Cardiac muscle cell (in vitro differentiated cells and primary cell): ENCODE results near the gene CD226. TPM values are rescaled to one million over a fixed set of nuclear protein-coding genes. Genes with fewer than 3 reads are reported as not detected.
"Not testable (repeated sequence)": the region's sequence is repeated elsewhere in the genome, so short reads cannot be mapped to it uniquely, and the experiment has no call there.

Source experiments
- DNase-seq, 2 donors: peaks; one replicate each; pipeline versions ENCODE4 v3.0.0 to v3.0.0-alpha.2; 2010 to 2017; ENCODE audit warnings: low read depth in 1 of 2, low spot score in 1 of 2
- H3K27ac ChIP-seq: fragments of 200-600 bp; sonication (generic); 2 replicates; pipeline ENCODE4 v1.5.1; 2016
- H3K27me3 ChIP-seq: fragments of 200-600 bp; sonication (generic); 2 replicates; pipeline ENCODE4 v1.6.0; 2016; ENCODE audit warnings: control low read depth
- H3K36me3 ChIP-seq: fragments of 200-600 bp; sonication (generic); 2 replicates; pipeline ENCODE4 v1.5.1; 2016; ENCODE audit warnings: control low read depth
- H3K4me1 ChIP-seq: fragments of 200-600 bp; sonication (generic); 2 replicates; pipeline ENCODE4 v1.8.1; 2017; ENCODE audit warnings: low read depth, mild to moderate bottlenecking, mixed run types
- H3K4me3 ChIP-seq: fragments of 200-600 bp; sonication (generic); 2 replicates; pipeline ENCODE4 v1.5.1; 2016; ENCODE audit warnings: mild to moderate bottlenecking
- H3K9me3 ChIP-seq: fragments of 200-600 bp; sonication (generic); 2 replicates; pipeline ENCODE4 v1.5.1; 2017; ENCODE audit warnings: low read depth, mild to moderate bottlenecking, control low read depth
- polyA plus RNA-seq: library from polyadenylated mRNA; unstranded; fragments of >200 nt; fragmentation: Nextera tagmentation; extraction: Ambion mirVana; gene quantifications from 2 replicates; pipeline ENCODE4 v1.2.1, GENCODE V29; 2016
- total RNA-seq: library from RNA; depleted of rRNA; stranded (reverse); fragments of >200 nt; gene quantifications from 2 replicates; pipeline ENCODE4 v1.2.3, GENCODE V29; 2016
- TF ChIP-seq, protein P1 (sequence below): IDR thresholded peaks from 2 replicates; pipeline ENCODE4 v1.5.1; 2012; ENCODE audit warnings: low read depth, mild to moderate bottlenecking, low read length

Gene CD226
- total and polyA plus RNA-seq, 2 experiments from 2014 or later: 0.71 TPM; not detected in 1

- Histone ChIP-seq H3K9me3 (no peaks in the 10 kb centered on the region), H3K27me3 (no peaks in the 10 kb centered on the region), H3K27ac (no peak overlapping the region), H3K4me3 (no peak overlapping the region), H3K4me1 (no peaks in the 10 kb centered on the region), H3K36me3 (no peaks in the 10 kb centered on the region)
- TF ChIP-seq, protein P1, sequence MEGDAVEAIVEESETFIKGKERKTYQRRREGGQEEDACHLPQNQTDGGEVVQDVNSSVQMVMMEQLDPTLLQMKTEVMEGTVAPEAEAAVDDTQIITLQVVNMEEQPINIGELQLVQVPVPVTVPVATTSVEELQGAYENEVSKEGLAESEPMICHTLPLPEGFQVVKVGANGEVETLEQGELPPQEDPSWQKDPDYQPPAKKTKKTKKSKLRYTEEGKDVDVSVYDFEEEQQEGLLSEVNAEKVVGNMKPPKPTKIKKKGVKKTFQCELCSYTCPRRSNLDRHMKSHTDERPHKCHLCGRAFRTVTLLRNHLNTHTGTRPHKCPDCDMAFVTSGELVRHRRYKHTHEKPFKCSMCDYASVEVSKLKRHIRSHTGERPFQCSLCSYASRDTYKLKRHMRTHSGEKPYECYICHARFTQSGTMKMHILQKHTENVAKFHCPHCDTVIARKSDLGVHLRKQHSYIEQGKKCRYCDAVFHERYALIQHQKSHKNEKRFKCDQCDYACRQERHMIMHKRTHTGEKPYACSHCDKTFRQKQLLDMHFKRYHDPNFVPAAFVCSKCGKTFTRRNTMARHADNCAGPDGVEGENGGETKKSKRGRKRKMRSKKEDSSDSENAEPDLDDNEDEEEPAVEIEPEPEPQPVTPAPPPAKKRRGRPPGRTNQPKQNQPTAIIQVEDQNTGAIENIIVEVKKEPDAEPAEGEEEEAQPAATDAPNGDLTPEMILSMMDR: no peak
- DNase-seq: no peak
Observed at GRCh38 chr18:69929041-69929774, 18.5 kb downstream of the CD226 start.

DNA sequence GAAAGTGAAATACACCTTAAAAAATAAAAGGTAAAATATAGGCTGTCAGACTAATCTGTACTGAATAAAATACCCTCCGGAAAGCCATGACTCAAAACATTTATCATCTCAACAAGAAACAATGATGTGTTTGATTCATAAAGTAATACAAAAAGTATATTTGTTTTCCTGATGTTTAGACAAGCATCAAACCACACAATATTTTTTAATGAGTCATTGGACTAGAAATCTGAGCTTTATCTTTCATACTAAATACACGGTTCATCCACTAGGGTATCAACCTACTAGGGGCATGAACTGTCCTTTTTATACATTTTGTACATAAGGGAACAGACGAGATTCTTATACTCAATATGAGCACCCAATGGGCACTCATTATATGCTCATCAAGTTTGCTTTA lies 31.3 kb downstream of the CD226 start:
- TF ChIP-seq, protein P1: no peak
- Histone ChIP-seq H3K27me3 (no peaks in the 10 kb centered on the region), H3K4me1 (no peaks in the 10 kb centered on the region), H3K4me3 (no peak overlapping the region), H3K36me3 (no peaks in the 10 kb centered on the region), H3K9me3 (no peaks in the 10 kb centered on the region), H3K27ac (no peak overlapping the region)
- DNase-seq: no peak

DNA sequence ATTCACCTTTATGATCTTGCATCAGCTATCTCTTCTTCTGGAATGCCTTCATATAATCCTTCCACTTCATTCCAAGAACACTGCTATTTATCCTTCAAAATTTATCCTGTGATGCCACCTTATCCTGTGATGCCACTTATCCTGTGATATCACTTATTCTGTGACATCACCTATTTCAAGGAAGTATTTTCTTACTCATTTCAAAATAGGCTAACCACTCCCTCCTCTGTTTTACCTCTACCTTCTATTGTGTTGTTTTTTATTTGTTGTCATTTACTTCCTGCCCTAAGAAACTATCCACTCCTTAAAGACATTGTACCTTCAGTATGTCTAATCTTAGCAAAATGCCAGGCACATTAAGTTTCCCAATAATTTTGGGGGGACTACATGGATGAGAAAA lies 38.8 kb downstream of the CD226 start:
- no peak overlapping the region for H3K4me3 ChIP-seq

DNA sequence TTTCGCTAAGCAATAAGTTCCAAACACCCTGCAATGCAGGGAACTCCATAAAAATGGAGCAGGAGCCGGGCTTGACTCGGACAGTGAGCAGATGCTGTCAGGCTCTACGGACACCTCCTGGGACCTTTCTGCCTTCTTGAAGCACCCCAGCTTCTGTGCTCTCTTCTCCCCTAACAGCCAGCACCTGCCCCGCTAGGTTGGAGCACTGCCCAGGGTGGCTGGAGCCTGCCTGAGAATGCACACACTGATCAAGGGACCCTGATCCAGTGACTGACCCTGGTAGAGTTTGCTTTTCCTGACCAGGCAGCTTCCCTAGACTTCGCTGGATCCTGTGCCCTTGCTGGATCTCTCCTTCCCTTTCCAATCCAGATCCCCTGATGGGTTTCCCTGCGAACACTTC lies 40.9 kb downstream of the CD226 start:
- Histone ChIP-seq H3K36me3 (no peaks in the 10 kb centered on the region), H3K9me3 (no peaks in the 10 kb centered on the region), H3K4me1 (no peaks in the 10 kb centered on the region), H3K27ac (no peak overlapping the region), H3K27me3 (no peaks in the 10 kb centered on the region), H3K4me3 (no peak overlapping the region)
- TF ChIP-seq, protein P1: no peak
- DNase-seq: no peak

More for the DNA sequence above, 38.8 kb downstream of the CD226 start:
- Histone ChIP-seq H3K27ac (no peak overlapping the region), H3K36me3 (no peaks in the 10 kb centered on the region), H3K9me3 (no peaks in the 10 kb centered on the region), H3K27me3 (no peaks in the 10 kb centered on the region), H3K4me1 (no peaks in the 10 kb centered on the region)
- TF ChIP-seq, protein P1: no peak
- no peak for DNase-seq

GRCh38 chr18:69900941-69901340 lies 46.7 kb downstream of the CD226 start:
- Histone ChIP-seq H3K27ac (no peak overlapping the region), H3K4me1 (no peaks in the 10 kb centered on the region), H3K27me3 (no peaks in the 10 kb centered on the region), H3K4me3 (no peak overlapping the region), H3K9me3 (no peaks in the 10 kb centered on the region), H3K36me3 (no peaks in the 10 kb centered on the region)
- DNase-seq: no peak
- TF ChIP-seq, protein P1: no peak

- not testable (repeated sequence) for H3K27me3 ChIP-seq, DNase-seq, H3K4me1 ChIP-seq, H3K4me3 ChIP-seq, H3K27ac ChIP-seq, H3K9me3 ChIP-seq, H3K36me3 ChIP-seq
Observed at GRCh38 chr18:69899154-69899923, 48.3 kb downstream of the CD226 start.
